Measurements from ENCODE around the gene ELF1. TPM values are rescaled to one million over a fixed set of nuclear protein-coding genes. Genes with fewer than 3 reads are reported as not detected.

The ELF1 gene
- polyA plus RNA-seq, 1 of the 3 experiments (the other 2 are of a cell fraction) = 11.1 TPM

GRCh38 chr13:40994581-40995230 is 24.4 kb downstream of the ELF1 start:
- Histone ChIP-seq H3K27ac (ENCODE audit: low read depth in 2 of 2, low read length in 1 of 2) (no peak overlapping the region), H3K4me3 (ENCODE audit: low read depth in 2 of 2, low read length in 1 of 2) (no peak overlapping the region), H3K9me2 (no peaks in the 10 kb centered on the region), H3K4me1 (ENCODE audit: control insufficient read depth in 1 of 2, insufficient read depth in 2 of 2, low read depth in 1 of 2, low read length in 1 of 2) (no peaks in the 10 kb centered on the region; a peak in 2 of 4 replicates), H3K9ac (no peak overlapping the region), H4K20me1 (ENCODE audit: insufficient read depth) (no peaks in the 10 kb centered on the region), H3K27me3 (ENCODE audit: insufficient read depth) (no peaks in the 10 kb centered on the region), H3K79me2 (ENCODE audit: insufficient read depth) (peaks cover 12% of the 10 kb centered on the region), H3K9me3 (no peaks in the 10 kb centered on the region), H3K36me3 (replicated peaks in 1 of 2; ENCODE audit: control insufficient read depth in 1 of 2, insufficient read depth in 2 of 2, low read length in 1 of 2) (no peaks in the 10 kb centered on the region), H3F3A (replicated peaks; ENCODE audit: insufficient read depth) (no peaks in the 10 kb centered on the region), H2AFZ (ENCODE audit: low read depth) (no peak overlapping the region), H3K4me2 (no peak overlapping the region)
- DNase-seq = no peak
- CTCF ChIA-PET = interaction anchor here (0.9 to 1.0 kb wide), 2 partner anchors 11 to 217 kb away, joined by 3 to 4 read pairs; no protein-coding TSS in a partner anchor
- POLR2A ChIA-PET = no interaction called here
- WGBS (ENCODE audit: low lambda C conversion rate) = 93% methylated on average over 6 of the region's 6 CpGs
- TF ChIP-seq MXI1 (IDR thresholded peaks at IDR 0.05; ENCODE audit: low read depth, low read length) = no peak
- TF ChIP-seq TAF1 (IDR thresholded peaks at IDR 0.05; ENCODE audit: borderline replicate concordance, low read depth, low read length) = no peak
- TF ChIP-seq GATA2 (CRISPR knock-in tag; IDR thresholded peaks at IDR 0.05) = no peak
- no peak for TF ChIP-seq EZH2phosphoT487 (IDR thresholded peaks at IDR 0.05; ENCODE audit: borderline replicate concordance, low read depth)
- no peak for TF ChIP-seq ELF1 (IDR thresholded peaks at IDR 0.05)
- no peak for TF ChIP-seq PBX3 (IDR thresholded peaks at IDR 0.05)
- TF ChIP-seq POLR2AphosphoS5 (IDR thresholded peaks at IDR 0.05; ENCODE audit: low read depth, low read length) = no peak
- TF ChIP-seq SIN3A (IDR thresholded peaks at IDR 0.05; ENCODE audit: borderline replicate concordance, low read depth, low read length) = no peak
- TF ChIP-seq IRF3 (IDR thresholded peaks at IDR 0.05; ENCODE audit: low read depth, low read length) = no peak
- TF ChIP-seq NRF1 (IDR thresholded peaks at IDR 0.05; ENCODE audit: low read depth, low read length) = no peak
- no peak for TF ChIP-seq REST (IDR thresholded peaks at IDR 0.05; ENCODE audit: low read depth, low read length)
- no peak for TF ChIP-seq CHD2 (IDR thresholded peaks at IDR 0.05; ENCODE audit: low read length, partially characterized antibody)
- no peak for TF ChIP-seq FOSL2 (IDR thresholded peaks at IDR 0.05; ENCODE audit: borderline replicate concordance, low read depth)
- no peak for TF ChIP-seq MAX (IDR thresholded peaks at IDR 0.05; ENCODE audit: low read depth)
- TF ChIP-seq EP300 (IDR thresholded peaks at IDR 0.05; ENCODE audit: borderline replicate concordance in 1 of 2, low read depth in 1 of 2, low read length in 1 of 2) = no peak
- no peak for TF ChIP-seq JUND (IDR thresholded peaks at IDR 0.05)

Data from SK-N-SH (cell line).